Kidney epithelial cell (primary cell): ENCODE data around the gene DOP1A. TPM values are rescaled to one million over a fixed set of nuclear protein-coding genes. Genes with fewer than 3 reads are reported as not detected.

Experiments used
- DNase-seq: peaks from one replicate; pipeline ENCODE4 v3.0.0-alpha.2; 2010; ENCODE audit warnings: low read depth
- H3K27me3 ChIP-seq: 2 replicates; pipeline ENCODE4 v1.6.0; 2011; ENCODE audit warnings: low read length; ENCODE audit not compliant: control insufficient read depth, insufficient read depth
- H3K36me3 ChIP-seq: 2 replicates; pipeline ENCODE4 v1.5.1; 2011; ENCODE audit warnings: low read length; ENCODE audit not compliant: control insufficient read depth, insufficient read depth
- H3K4me3 ChIP-seq: 2 replicates; pipeline ENCODE4 v1.5.1; 2011; ENCODE audit warnings: low read depth, mild to moderate bottlenecking, control low read depth, low read length
- CTCF ChIP-seq: IDR thresholded peaks from 2 replicates; pipeline ENCODE4 v1.5.1; 2011; ENCODE audit warnings: mild to moderate bottlenecking, moderate library complexity, low read length, control low read depth, inconsistent platforms; ENCODE audit not compliant: insufficient read depth, poor library complexity, severe bottlenecking
- total RNA-seq: library from RNA; depleted of rRNA; stranded (reverse); fragments of >200 nt; gene quantifications from 2 replicates; pipeline ENCODE4 v1.2.3, GENCODE V29; 2015

The DOP1A gene
- total RNA-seq, 1 donor from 2014 or later: 11.7 TPM

DNA sequence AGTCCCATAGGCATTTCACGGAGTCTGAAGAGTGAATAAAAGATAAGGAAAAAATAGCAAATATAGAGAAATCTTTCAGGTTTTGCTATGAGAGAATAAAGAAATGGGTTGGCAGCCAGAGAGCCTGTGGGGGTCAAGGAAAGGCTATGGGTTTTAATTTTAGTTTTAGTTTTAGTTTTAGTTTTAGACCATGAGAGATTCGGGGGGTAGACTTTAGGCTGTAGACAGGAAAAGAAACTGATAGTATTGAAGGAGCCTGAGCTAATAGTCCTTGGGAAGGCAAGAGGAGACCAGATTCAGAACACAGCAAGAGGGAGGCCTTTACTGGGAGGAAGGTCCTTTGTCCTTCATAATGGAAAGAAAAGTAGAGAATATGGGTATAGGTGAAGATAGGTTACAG is 19.3 kb downstream of the DOP1A start:
- DNase-seq: no peak
- no peak for TF ChIP-seq CTCF
- Histone ChIP-seq H3K36me3 (no peaks in the 10 kb centered on the region), H3K27me3 (no peaks in the 10 kb centered on the region), H3K4me3 (no peak overlapping the region)

DNA sequence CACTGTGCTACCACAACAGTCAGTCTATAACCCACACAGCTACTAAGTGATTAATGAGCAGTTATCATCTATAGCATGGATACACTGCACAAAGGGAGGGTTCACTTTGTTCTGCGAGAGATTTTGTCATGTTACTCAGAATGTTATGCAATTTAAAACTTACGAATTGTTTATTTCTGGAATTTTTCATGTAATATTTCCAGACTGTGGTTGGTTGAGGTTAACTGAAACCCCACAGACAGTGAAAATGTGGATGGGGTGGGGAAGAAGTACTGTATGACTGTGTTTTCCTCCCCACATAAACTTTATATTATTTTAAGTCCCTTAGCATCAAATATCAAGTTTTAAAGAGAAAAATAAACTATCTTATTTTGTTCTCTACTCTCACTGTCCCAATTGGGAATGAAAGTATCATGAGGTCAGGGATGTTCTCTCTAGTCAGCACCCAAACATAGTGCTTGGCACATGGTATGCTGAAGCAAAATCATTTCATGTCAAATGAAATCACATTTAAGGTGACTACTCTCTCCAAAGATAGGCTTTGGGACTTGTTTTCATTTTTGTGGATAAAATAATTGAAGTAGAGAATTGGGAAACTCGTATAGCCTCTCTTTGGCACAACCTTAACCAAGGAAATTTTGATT is 25.4 kb downstream of the DOP1A start:
- no peaks in the 10 kb centered on the region for H3K27me3 ChIP-seq
- no peak for TF ChIP-seq CTCF
- no peak overlapping the region for H3K4me3 ChIP-seq
- no peak for DNase-seq
- H3K36me3 ChIP-seq: no peaks in the 10 kb centered on the region

DNA sequence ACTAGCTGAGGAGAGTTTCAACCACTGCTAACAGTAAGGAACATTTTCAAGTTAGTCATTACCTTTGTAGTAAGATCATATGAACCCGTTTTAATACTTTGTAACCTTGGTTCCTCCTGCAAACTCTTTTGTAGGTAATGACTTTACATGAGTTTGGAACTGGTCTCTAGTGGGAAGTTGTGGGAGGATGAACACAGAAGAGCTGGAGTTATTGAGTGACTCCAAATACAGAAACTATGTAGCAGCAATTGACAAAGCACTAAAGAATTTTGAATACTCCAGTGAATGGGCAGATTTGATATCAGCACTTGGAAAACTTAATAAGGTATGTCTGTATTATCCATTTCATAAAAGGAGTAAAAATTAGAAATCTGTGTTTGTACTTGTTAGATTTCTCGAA is 29.3 kb downstream of the DOP1A start:
- no peak overlapping the region for H3K4me3 ChIP-seq
- TF ChIP-seq CTCF: no peak
- peak; percentile 4 for DNase-seq

DNA sequence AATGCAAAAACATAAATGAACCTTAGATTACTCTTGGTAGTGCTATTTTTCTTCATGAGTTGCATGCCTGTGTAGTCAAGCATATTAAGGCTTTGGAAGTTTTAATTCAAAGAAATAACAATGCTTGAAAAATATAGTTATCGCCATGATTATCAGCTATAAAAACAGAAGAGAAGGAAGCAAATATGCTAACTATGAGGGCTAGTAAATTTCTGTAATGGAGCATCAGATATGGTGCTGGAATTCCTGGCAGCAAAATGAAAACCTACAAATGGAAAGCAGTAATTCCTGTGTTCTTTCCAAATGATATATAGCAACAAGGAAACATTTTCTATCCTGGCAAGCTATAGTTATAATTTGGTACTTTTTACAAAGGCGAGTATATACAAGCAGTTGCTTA is 29.7 kb downstream of the DOP1A start:
- no peak for TF ChIP-seq CTCF
- Histone ChIP-seq H3K36me3 (no peaks in the 10 kb centered on the region), H3K27me3 (no peaks in the 10 kb centered on the region), H3K4me3 (no peak overlapping the region)
- DNase-seq: no peak

More for the DNA sequence above, 29.3 kb downstream of the DOP1A start:
- H3K27me3 ChIP-seq: no peaks in the 10 kb centered on the region
- H3K36me3 ChIP-seq: no peaks in the 10 kb centered on the region

DNA sequence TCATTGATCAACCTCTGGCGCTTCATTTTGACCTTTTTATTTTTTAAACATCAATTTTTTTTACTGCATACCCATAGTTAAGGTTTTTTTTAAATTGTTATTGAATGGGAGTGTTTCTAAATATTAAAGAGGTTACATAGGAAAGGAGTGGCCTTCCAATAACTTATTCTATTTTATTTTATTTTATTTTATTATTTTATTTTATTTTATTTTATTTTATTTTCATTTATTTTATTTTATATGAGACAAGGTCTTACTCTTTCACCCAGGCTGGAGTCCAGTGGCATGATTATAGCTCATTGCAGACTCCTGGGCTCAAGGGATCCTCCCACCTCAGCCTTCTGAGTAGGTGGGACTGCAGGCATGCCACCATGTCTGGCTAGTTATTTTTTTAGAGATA is 30.2 kb downstream of the DOP1A start:
- DNase-seq: no peak
- H3K4me3 ChIP-seq: no peak overlapping the region

More for the DNA sequence above, 30.2 kb downstream of the DOP1A start:
- Histone ChIP-seq H3K27me3 (no peaks in the 10 kb centered on the region), H3K36me3 (no peaks in the 10 kb centered on the region)
- TF ChIP-seq CTCF: no peak
